Astrocyte of the spinal cord (primary cell): ENCODE results near the gene EXOC4.

Source experiments
- DNase-seq: peaks from one replicate; pipeline ENCODE4 v3.0.0; 2011; ENCODE audit warnings: low read depth, low spot score
- H3K4me3 ChIP-seq: 2 replicates; pipeline ENCODE4 v1.5.1; 2011; ENCODE audit warnings: low read depth, mild to moderate bottlenecking, low read length, moderate library complexity
- CTCF ChIP-seq: IDR thresholded peaks from 2 replicates; pipeline ENCODE4 v1.5.1; 2012; ENCODE audit warnings: low read depth, mild to moderate bottlenecking, low read length, inconsistent platforms
- in situ Hi-C: cut with HindIII; loops from 2 replicates; pipeline ENCODE4 v1.10.0; 2017; ENCODE audit warnings: low sequenced_read_pairs

The EXOC4 gene

DNA sequence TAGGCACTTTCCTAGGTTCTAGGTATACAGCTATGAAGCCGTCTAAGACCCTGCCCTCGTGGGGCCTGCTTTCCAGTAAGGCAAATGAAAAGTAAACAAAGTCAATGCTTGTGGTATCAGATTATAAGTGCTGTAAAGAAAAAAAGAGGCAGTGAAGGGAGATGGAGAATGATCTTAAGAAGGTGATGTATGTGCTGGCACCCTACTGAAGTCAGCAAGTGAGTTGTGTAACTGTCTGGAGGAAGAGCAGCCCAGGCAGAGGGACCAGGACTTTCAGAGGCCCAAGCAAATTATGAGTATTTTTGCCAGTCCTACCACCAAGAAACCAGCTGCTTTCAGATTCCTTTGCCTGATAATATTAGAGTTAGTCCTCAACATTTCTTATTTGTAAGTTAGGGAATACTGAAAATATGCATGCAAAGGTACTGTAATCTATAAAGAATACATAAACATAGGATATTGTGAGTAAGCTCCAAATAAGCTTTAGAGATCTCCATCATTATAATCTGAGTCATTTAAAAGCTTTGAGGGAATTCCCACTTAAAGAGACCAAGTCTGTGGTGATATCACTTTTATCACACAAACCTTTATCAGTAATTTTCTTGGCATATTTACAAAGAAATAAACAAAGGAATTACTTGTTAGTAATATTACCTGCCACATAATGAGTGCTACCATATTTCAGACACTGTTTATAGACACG, 545.1 kb downstream of the EXOC4 start:
- H3K4me3 ChIP-seq = no peak overlapping the region
- peak; percentile 7 for DNase-seq
- TF ChIP-seq CTCF = no peak
- in situ Hi-C loops = no loop called here

DNA sequence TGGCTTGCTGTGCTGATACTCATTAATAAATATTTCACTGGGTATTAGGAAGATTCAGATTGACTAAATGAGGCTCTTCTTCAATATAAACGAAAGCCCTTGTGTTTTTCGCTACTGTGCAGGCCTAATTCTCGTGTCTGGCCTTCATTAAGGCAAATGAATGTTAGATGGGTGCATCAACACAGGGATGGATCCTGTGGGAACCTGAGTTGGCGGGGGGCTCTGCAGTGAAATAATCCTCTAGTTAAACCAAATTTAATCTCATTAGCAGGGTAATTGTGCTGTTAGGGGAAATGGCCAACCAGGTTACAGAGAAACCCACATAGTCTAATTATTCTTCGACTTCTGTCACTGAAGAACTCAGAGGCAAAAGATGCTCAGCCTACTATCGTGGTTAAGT, 548.5 kb downstream of the EXOC4 start:
- DNase-seq = no peak
- H3K4me3 ChIP-seq = no peak overlapping the region
- in situ Hi-C loops = no loop called here
- TF ChIP-seq CTCF = no peak

- H3K4me3 ChIP-seq = no peak overlapping the region
- in situ Hi-C loops = no loop called here
- no peak for DNase-seq
- no peak for TF ChIP-seq CTCF
These were observed 551.2 kb downstream of the EXOC4 start for GRCh38 chr7:133804127-133804526.

DNA sequence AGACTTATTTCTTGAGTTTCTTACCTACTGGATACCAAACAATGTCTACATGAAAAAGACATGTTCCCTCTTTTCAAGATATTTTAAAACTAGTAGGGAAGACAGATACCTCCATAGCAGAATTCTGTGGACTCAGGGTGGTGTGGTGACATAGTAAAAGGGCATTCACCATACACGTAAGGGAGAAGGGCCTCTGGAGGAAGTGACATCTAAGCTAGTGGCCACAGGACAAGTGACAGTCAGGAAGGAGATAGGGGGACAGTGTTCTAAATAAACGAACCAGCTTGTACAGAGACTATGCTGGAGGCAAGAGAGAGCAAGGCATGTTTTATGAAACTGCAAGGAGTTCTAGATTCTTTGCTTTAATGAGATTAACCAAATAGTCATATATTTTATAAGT, 552.5 kb downstream of the EXOC4 start:
- in situ Hi-C loops = no loop called here
- TF ChIP-seq CTCF = no peak
- DNase-seq = no peak
- no peak overlapping the region for H3K4me3 ChIP-seq

- no peak for TF ChIP-seq CTCF
- no peak for DNase-seq
- H3K4me3 ChIP-seq = no peak overlapping the region
- in situ Hi-C loops = no loop called here
These were observed 555.0 kb downstream of the EXOC4 start for GRCh38 chr7:133807624-133808492.

GRCh38 chr7:133808493-133808866, 555.6 kb downstream of the EXOC4 start:
- DNase-seq = no peak
- in situ Hi-C loops = no loop called here
- no peak overlapping the region for H3K4me3 ChIP-seq
- TF ChIP-seq CTCF = no peak
